ENCODE data around the gene FAM241A. TPM values are rescaled to one million over a fixed set of nuclear protein-coding genes. Genes with fewer than 3 reads are reported as not detected.
A peak's percentile ranks its signal among the peaks of the same experiment; 100 is the strongest.
"Not testable (repeated sequence)": the region's sequence is repeated elsewhere in the genome, so short reads cannot be mapped to it uniquely, and the experiment has no call there.

FAM241A gene
- 1 to 10 TPM; 1.3 to 1.7 (median 1.3) TPM for polyA plus RNA-seq (ENCODE audit: insufficient read length in 4 of 4)

GRCh38 chr4:112145326-112145789 lies at the start of gene FAM241A:
TSS of gene FAM241A (plus strand) at chr4:112145454. CDS start at chr4:112145581, 127 bp downstream.
- DNase-seq (ENCODE audit: low read depth in 4 of 4, low spot score in 2 of 4), result peak in 2 of 4 donors; percentile 24 to 49

- no peak for DNase-seq (ENCODE audit: low read depth in 4 of 4, low spot score in 2 of 4)
Observed at GRCh38 chr4:112098841-112099530, 46.3 kb upstream of the FAM241A start.

GRCh38 chr4:112099701-112100297 lies 45.5 kb upstream of the FAM241A start:
- DNase-seq (ENCODE audit: low read depth in 4 of 4, low spot score in 2 of 4), result peak; percentile 9 to 38 (median 24)

GRCh38 chr4:112102875-112103370 lies 42.3 kb upstream of the FAM241A start:
- DNase-seq (ENCODE audit: low read depth in 4 of 4, low spot score in 2 of 4), result no peak

GRCh38 chr4:112105201-112105969 lies 39.9 kb upstream of the FAM241A start:
- no peak for DNase-seq (ENCODE audit: low read depth in 4 of 4, low spot score in 2 of 4)

- no peak for DNase-seq (ENCODE audit: low read depth in 4 of 4, low spot score in 2 of 4)
Observed at GRCh38 chr4:112109360-112110058, 35.7 kb upstream of the FAM241A start.

- no peak for DNase-seq (ENCODE audit: low read depth in 4 of 4, low spot score in 2 of 4)
Observed at GRCh38 chr4:112110059-112110425, 35.2 kb upstream of the FAM241A start.

- DNase-seq (ENCODE audit: low read depth in 4 of 4, low spot score in 2 of 4), result no peak
Observed at GRCh38 chr4:112111306-112111705, 33.9 kb upstream of the FAM241A start.

- not testable (repeated sequence) for DNase-seq (ENCODE audit: low read depth in 4 of 4, low spot score in 2 of 4)
Observed at GRCh38 chr4:112112095-112112494, 33.2 kb upstream of the FAM241A start.

GRCh38 chr4:112112590-112113170 lies 32.6 kb upstream of the FAM241A start:
- no peak for DNase-seq (ENCODE audit: low read depth in 4 of 4, low spot score in 2 of 4)

GRCh38 chr4:112113864-112114263 lies 31.4 kb upstream of the FAM241A start:
- no peak for DNase-seq (ENCODE audit: low read depth in 4 of 4, low spot score in 2 of 4)

- no peak for DNase-seq (ENCODE audit: low read depth in 4 of 4, low spot score in 2 of 4)
Observed at GRCh38 chr4:112114452-112114851, 30.8 kb upstream of the FAM241A start.

GRCh38 chr4:112118742-112119352 lies 26.4 kb upstream of the FAM241A start:
- no peak for DNase-seq (ENCODE audit: low read depth in 4 of 4, low spot score in 2 of 4)

- no peak for DNase-seq (ENCODE audit: low read depth in 4 of 4, low spot score in 2 of 4)
Observed at GRCh38 chr4:112119353-112119783, 25.9 kb upstream of the FAM241A start.

GRCh38 chr4:112120021-112120420 lies 25.2 kb upstream of the FAM241A start:
- no peak for DNase-seq (ENCODE audit: low read depth in 4 of 4, low spot score in 2 of 4)

- DNase-seq (ENCODE audit: low read depth in 4 of 4, low spot score in 2 of 4), result no peak
Observed at GRCh38 chr4:112125416-112125815, 19.8 kb upstream of the FAM241A start.

- DNase-seq (ENCODE audit: low read depth in 4 of 4, low spot score in 2 of 4), result no peak
Observed at GRCh38 chr4:112127048-112127637, 18.1 kb upstream of the FAM241A start.

- no peak for DNase-seq (ENCODE audit: low read depth in 4 of 4, low spot score in 2 of 4)
Observed at GRCh38 chr4:112127803-112128202, 17.5 kb upstream of the FAM241A start.

GRCh38 chr4:112128452-112128851 lies 16.8 kb upstream of the FAM241A start:
- DNase-seq (ENCODE audit: low read depth in 4 of 4, low spot score in 2 of 4), result no peak

All from left renal cortex interstitium (tissue), 4 donors.